HEK293 (cell line): Measurements from ENCODE around the gene ACAD8.

Source experiments
- CTCF ChIA-PET: fragments of 350-600 bp; formaldehyde crosslinking; extraction: SDS; loops from one replicate; lab custom pipeline; 2021; ENCODE audit warnings: antibody characterized with exemption; lab: Yijun Ruan, JAX
- POLR2A ChIA-PET: fragments of 300-600 bp; formaldehyde crosslinking; extraction: SDS; loops from one replicate; lab custom pipeline; 2020; ENCODE audit warnings: antibody characterized with exemption, inconsistent platforms; lab: Yijun Ruan, JAX
- H3K27ac ChIP-seq: fragments of 200-500 bp; sonication (Bioruptor generic); 2 replicates; pipeline ENCODE4 v1.5.1; 2014; ENCODE audit warnings: low read depth, low read length, control low read depth, inconsistent platforms; ENCODE audit errors: extremely low read depth
- H3K36me3 ChIP-seq, 2 experiments: fragments of 200-500 bp in 1 of 2; sonication (Bioruptor generic) in 1 of 2; 1 replicate in 1 of 2; 2 replicates in 1 of 2; pipeline ENCODE4 v1.5.1; 2014 to 2017; ENCODE audit warnings: inconsistent platforms in 2 of 2, low read length in 2 of 2; ENCODE audit not compliant: control insufficient read depth in 2 of 2, insufficient read depth in 1 of 2
- H3K4me1 ChIP-seq: fragments of 200-500 bp; sonication (Bioruptor generic); 2 replicates; pipeline ENCODE4 v1.5.1; 2014; ENCODE audit warnings: mild to moderate bottlenecking, low read length, inconsistent platforms; ENCODE audit not compliant: control insufficient read depth, insufficient read depth
- H3K4me3 ChIP-seq: 2 replicates; pipeline ENCODE4 v1.5.1; 2011; ENCODE audit warnings: low read depth, mild to moderate bottlenecking, control low read depth, low read length, moderate library complexity
- H3K9me3 ChIP-seq: fragments of 200-500 bp; sonication (Bioruptor generic); 2 replicates; pipeline ENCODE4 v1.5.1; 2014; ENCODE audit warnings: low read depth, low read length, inconsistent platforms; ENCODE audit not compliant: control insufficient read depth, insufficient read depth
- EGR2 ChIP-seq: fragments of 450-650 bp; formaldehyde crosslinking; IDR thresholded peaks from 2 replicates; pipeline ENCODE4 v1.5.1; 2016; ENCODE audit warnings: low read depth, missing biosample characterization, missing genetic modification characterization
- KLF7 ChIP-seq: fragments of 450-650 bp; formaldehyde crosslinking; IDR thresholded peaks from 2 replicates; pipeline ENCODE4 v1.5.1; 2016; ENCODE audit warnings: missing biosample characterization, missing genetic modification characterization, borderline replicate concordance
- MEIS1 ChIP-seq: sonication (generic); formaldehyde crosslinking; IDR thresholded peaks from 2 replicates; pipeline ENCODE4 v1.8.1; 2022; ENCODE audit warnings: missing genetic modification reagents, mild to moderate bottlenecking, borderline replicate concordance
- PRDM1 ChIP-seq: fragments of 450-650 bp; formaldehyde crosslinking; IDR thresholded peaks from 2 replicates; pipeline ENCODE4; 2016; ENCODE audit warnings: missing biosample characterization, missing genetic modification characterization
- SP7 ChIP-seq: fragments of 450-650 bp; formaldehyde crosslinking; IDR thresholded peaks from 2 replicates; pipeline ENCODE4 v1.5.1; 2016; ENCODE audit warnings: missing biosample characterization, missing genetic modification characterization
- TRIM28 ChIP-seq: IDR thresholded peaks from 2 replicates; pipeline ENCODE4 v1.6.1; 2011; ENCODE audit warnings: low read length, control low read depth, borderline replicate concordance
- WT1 ChIP-seq: fragments of 450-650 bp; formaldehyde crosslinking; IDR thresholded peaks from 2 replicates; pipeline ENCODE4 v1.5.1; 2016; ENCODE audit warnings: missing biosample characterization, missing genetic modification characterization
- ZBTB1 ChIP-seq: fragments of 450-650 bp; formaldehyde crosslinking; IDR thresholded peaks from 2 replicates; pipeline ENCODE4 v1.5.1; 2016; ENCODE audit warnings: missing biosample characterization, missing genetic modification characterization
- ZNF121 ChIP-seq: fragments of 450-650 bp; formaldehyde crosslinking; IDR thresholded peaks from 2 replicates; pipeline ENCODE4 v1.5.1; 2016; ENCODE audit warnings: missing biosample characterization, missing genetic modification characterization
- ZNF133 ChIP-seq: fragments of 450-650 bp; formaldehyde crosslinking; IDR thresholded peaks from 2 replicates; pipeline ENCODE4 v1.5.1; 2016; ENCODE audit warnings: missing biosample characterization, missing genetic modification characterization
- ZNF274 ChIP-seq, 2 experiments: fragments of 200-500 bp in 1 of 2; fragments of 450-650 bp in 1 of 2; sonication (Bioruptor generic) in 1 of 2; formaldehyde crosslinking in 1 of 2; IDR thresholded peaks; 2 replicates each; pipeline versions ENCODE4 v1.5.1 to v1.6.1; 2014 to 2016; ENCODE audit warnings: borderline replicate concordance in 1 of 2, inconsistent platforms in 1 of 2, low read length in 1 of 2, missing biosample characterization in 1 of 2, missing genetic modification characterization in 1 of 2
- ZNF302 ChIP-seq: fragments of 450-650 bp; formaldehyde crosslinking; IDR thresholded peaks from 2 replicates; pipeline ENCODE4 v1.5.1; 2016; ENCODE audit warnings: missing biosample characterization, missing genetic modification characterization, low read depth
- ZNF394 ChIP-seq: fragments of 450-650 bp; formaldehyde crosslinking; IDR thresholded peaks from 2 replicates; pipeline ENCODE4 v1.5.1; 2016; ENCODE audit warnings: missing biosample characterization, missing genetic modification characterization, mild to moderate bottlenecking, moderate library complexity, borderline replicate concordance
- ZNF510 ChIP-seq: fragments of 450-650 bp; formaldehyde crosslinking; IDR thresholded peaks from 2 replicates; pipeline ENCODE4 v1.5.1; 2018; ENCODE audit warnings: mild to moderate bottlenecking, missing genetic modification characterization, missing biosample characterization; ENCODE audit not compliant: insufficient replicate concordance
- ZNF549 ChIP-seq: fragments of 450-650 bp; IDR thresholded peaks from 2 replicates; pipeline ENCODE4 v1.5.1; 2018; ENCODE audit warnings: missing biosample characterization, missing genetic modification characterization, mild to moderate bottlenecking, inconsistent platforms, moderate library complexity
- ZNF585B ChIP-seq: fragments of 450-650 bp; formaldehyde crosslinking; IDR thresholded peaks from 2 replicates; pipeline ENCODE4 v1.5.1; 2016; ENCODE audit warnings: missing biosample characterization, missing genetic modification characterization
- ZNF610 ChIP-seq: fragments of 450-650 bp; formaldehyde crosslinking; IDR thresholded peaks from 2 replicates; pipeline ENCODE4 v1.5.1; 2016; ENCODE audit warnings: missing biosample characterization, missing genetic modification characterization, borderline replicate concordance
- ZNF621 ChIP-seq: fragments of 450-650 bp; formaldehyde crosslinking; IDR thresholded peaks from 2 replicates; pipeline ENCODE4 v1.5.1; 2017; ENCODE audit warnings: missing biosample characterization, missing genetic modification characterization
- ZNF76 ChIP-seq: fragments of 450-650 bp; formaldehyde crosslinking; IDR thresholded peaks from 2 replicates; pipeline ENCODE4; 2016; ENCODE audit warnings: low read depth, missing biosample characterization, missing genetic modification characterization, borderline replicate concordance
- TF ChIP-seq, protein P1 (sequence below): fragments of 450-650 bp; formaldehyde crosslinking; IDR thresholded peaks from 2 replicates; pipeline ENCODE4 v1.5.1; 2016; ENCODE audit warnings: missing biosample characterization, missing genetic modification characterization
- TF ChIP-seq, protein P2 (sequence below): sonication (generic); formaldehyde crosslinking; IDR thresholded peaks from 2 replicates; pipeline ENCODE4 v1.8.1; 2022; ENCODE audit warnings: mild to moderate bottlenecking, moderate library complexity, missing genetic modification reagents

The ACAD8 gene

DNA sequence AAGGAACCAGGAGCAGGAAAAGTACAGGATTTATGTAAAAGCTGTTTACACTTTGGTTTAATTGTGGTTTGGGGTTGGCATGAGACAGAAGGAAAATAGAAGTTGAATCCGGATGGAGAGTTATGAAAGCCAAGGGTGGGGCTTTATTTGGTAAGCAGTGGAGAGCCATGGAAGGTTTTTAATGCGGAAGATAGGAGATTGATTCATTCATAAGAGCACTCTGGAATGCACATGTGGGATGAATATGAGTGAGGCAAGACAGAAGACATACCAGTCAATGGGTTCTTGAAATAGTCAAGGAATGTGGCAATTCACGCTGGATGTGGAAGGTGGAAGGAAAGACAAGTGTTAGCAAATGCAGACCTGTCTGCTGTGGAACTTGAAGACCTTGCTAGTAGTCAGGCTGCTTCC lies 13.5 kb downstream of the ACAD8 start:
- POLR2A ChIA-PET = interaction anchor here (0.9 to 1.3 kb wide), 2 partner anchors 13 to 42 kb away, joined by 3 to 4 read pairs; partner anchors contain the start of genes ACAD8 and VPS26B
- CTCF ChIA-PET = interaction anchor here (0.6 kb wide), 1 partner anchor 523 kb away, joined by 3 read pairs; no protein-coding TSS in a partner anchor
- H3K9me3 ChIP-seq = no peaks in the 10 kb centered on the region

GRCh38 chr11:134267461-134267860 lies 14.1 kb downstream of the ACAD8 start:
- TF ChIP-seq SP7 (tag by site-specific recombination) (no peak), WT1 (no peak), ZNF121 (tag by site-specific recombination) (no peak), ZNF621 (tag by site-specific recombination) (no peak), MEIS1 (CRISPR knock-in tag) (no peak), ZNF274 (IDR thresholded peaks at IDR 0.05; ENCODE audit: low read length) (no peak), ZNF274 (tag by site-specific recombination; IDR thresholded peaks at IDR 0.05; ENCODE audit: borderline replicate concordance) (no peak), ZNF76 (tag by site-specific recombination) (no peak), ZNF133 (tag by site-specific recombination) (no peak), ZNF610 (tag by site-specific recombination) (no peak), ZNF510 (tag by site-specific recombination) (no peak), KLF7 (tag by site-specific recombination) (no peak), ZBTB1 (tag by site-specific recombination) (no peak), ZNF585B (tag by site-specific recombination) (no peak), ZNF549 (tag by site-specific recombination) (no peak), EGR2 (tag by site-specific recombination) (no peak), ZNF302 (tag by site-specific recombination) (no peak)
- TF ChIP-seq, protein P1, sequence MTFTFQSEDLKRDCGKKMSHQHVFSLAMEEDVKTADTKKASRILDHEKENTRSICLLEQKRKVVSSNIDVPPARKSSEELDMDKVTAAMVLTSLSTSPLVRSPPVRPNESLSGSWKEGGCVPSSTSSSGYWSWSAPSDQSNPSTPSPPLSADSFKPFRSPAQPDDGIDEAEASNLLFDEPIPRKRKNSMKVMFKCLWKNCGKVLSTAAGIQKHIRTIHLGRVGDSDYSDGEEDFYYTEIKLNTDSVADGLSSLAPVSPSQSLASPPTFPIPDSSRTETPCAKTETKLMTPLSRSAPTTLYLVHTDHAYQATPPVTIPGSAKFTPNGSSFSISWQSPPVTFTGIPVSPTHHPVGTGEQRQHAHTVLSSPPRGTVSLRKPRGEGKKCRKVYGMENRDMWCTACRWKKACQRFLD = no peak
- TF ChIP-seq, protein P2, sequence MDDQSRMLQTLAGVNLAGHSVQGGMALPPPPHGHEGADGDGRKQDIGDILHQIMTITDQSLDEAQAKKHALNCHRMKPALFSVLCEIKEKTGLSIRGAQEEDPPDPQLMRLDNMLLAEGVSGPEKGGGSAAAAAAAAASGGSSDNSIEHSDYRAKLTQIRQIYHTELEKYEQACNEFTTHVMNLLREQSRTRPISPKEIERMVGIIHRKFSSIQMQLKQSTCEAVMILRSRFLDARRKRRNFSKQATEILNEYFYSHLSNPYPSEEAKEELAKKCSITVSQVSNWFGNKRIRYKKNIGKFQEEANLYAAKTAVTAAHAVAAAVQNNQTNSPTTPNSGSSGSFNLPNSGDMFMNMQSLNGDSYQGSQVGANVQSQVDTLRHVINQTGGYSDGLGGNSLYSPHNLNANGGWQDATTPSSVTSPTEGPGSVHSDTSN (CRISPR knock-in tag) = no peak
- TF ChIP-seq, all 188 proteins: peak for 0
- Histone ChIP-seq H3K9me3 (no peaks in the 10 kb centered on the region), H3K4me3 (no peak overlapping the region), H3K27ac (no peak overlapping the region), H3K36me3 (peaks cover 0 to 18% of the 10 kb centered on the region in 2 experiments; a peak in 2 of 3 replicates), H3K4me1 (no peaks in the 10 kb centered on the region)
- ChIA-PET POLR2A (no interaction called here), CTCF (no interaction called here)

More for the DNA sequence above, 13.5 kb downstream of the ACAD8 start:
- no peak overlapping the region for H3K4me3 ChIP-seq
- no peaks in the 10 kb centered on the region for H3K4me1 ChIP-seq
- peaks cover 0 to 24% of the 10 kb centered on the region in 2 experiments; a peak in 2 of 3 replicates for H3K36me3 ChIP-seq
- H3K27ac ChIP-seq = no peak overlapping the region
- TF ChIP-seq TRIM28 = no peak

GRCh38 chr11:134267966-134268365 lies 14.6 kb downstream of the ACAD8 start:
- no peaks in the 10 kb centered on the region for H3K9me3 ChIP-seq
- no peak overlapping the region for H3K4me3 ChIP-seq
- H3K4me1 ChIP-seq = no peaks in the 10 kb centered on the region
- TF ChIP-seq ZNF121 (tag by site-specific recombination) (no peak), PRDM1 (tag by site-specific recombination) (no peak), ZNF394 (tag by site-specific recombination) (no peak), KLF7 (tag by site-specific recombination) (no peak)
- no peak overlapping the region for H3K27ac ChIP-seq
- ChIA-PET CTCF (no interaction called here), POLR2A (no interaction called here)
- peaks cover 0 to 13% of the 10 kb centered on the region in 2 experiments; a peak in 2 of 3 replicates for H3K36me3 ChIP-seq
